Activated CD8-positive, alpha-beta memory T cell treated with anti-CD3 and anti-CD28 coated beads for 4 hours (primary cell): ENCODE data around the gene ZBTB7B.

Source experiments
- DNase-seq, 2 donors: peaks; one replicate each; pipeline ENCODE4 v3.0.0-alpha.2; 2020; ENCODE audit warnings: low read depth in 2 of 2

The ZBTB7B gene

DNA sequence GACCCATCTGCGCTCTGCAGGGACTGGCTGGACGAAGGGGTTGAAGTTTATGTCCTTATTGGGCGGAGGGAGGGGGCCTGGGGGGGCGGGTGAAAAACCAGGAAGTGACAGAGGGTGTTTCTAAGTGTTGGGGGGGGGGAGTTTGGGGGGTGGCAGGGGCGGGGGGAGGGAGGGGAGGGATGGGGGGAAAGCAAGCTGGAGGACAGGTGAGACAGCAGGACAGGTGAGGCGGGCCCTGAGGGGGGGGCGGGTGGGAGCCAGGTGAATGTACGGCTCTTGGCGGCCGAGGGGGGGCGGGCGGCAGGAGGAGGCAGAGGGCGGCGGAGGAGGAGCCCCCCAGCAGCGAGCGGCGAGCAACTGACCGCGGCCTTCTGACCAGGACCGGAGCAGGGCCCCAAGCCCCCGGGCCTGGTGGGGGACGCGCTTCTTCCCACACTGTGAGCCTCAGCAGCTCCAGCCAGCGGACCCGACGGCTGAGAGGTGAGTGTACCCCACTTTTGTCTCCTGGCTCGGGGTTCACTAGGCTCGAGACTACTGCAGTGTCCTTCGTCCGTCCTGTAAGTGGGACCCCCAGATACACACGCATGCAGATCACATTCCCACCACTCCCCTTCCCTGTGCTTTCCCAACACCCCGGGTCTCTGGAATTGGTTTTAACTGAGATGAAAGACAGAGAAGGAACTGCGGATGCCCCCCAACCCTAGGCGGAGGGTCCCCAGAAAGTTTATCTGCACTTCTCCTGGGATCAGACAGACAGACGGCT is at the start of gene ZBTB7B:
ZBTB7B (plus strand) TSS at position 339 of the 763 bp plus-strand sequence. CDS start 11,859 bp downstream, outside the sequence.
- DNase-seq: no peak

DNA sequence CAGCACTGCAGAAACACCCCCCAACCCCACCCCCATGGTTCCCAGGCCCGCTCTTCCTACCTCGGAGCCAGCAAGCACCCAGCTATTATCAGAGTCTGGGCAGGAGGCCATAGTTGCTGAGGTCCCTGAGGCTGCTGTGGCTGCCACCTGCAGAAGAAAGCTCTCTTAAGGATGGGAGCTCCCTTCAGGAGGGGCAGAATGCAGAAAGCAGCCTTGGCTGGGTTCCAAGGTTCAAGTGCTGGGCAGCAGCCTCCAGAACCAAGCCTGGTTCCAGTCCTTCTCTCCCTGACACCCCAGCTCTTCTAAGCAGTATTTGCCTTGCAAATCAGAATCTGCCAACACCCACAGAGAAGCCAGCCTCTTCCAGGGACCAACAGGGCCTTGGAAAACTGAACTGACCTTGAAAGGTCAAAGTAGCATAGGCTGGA is 49.0 kb upstream of the ZBTB7B start:
- no peak for DNase-seq

DNA sequence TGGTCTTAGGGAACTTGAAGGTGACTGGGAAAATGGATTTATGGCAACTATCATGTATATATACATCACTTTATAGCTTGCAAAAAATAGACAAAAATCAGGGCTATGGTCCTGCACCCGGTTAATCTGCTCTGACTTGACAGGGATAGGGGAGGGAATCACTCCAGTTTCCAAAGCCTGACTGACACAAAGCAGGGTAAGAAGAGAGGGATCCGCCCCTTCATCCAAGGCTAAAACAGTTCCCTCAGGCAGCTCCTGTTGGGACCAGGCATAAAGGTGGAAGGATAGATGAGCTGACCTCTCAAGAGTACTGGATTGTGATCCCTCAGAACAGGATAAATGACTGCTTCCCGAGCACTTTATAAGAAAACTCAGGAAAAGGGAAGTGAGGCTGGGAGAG is 48.1 kb upstream of the ZBTB7B start:
- no peak for DNase-seq

DNA sequence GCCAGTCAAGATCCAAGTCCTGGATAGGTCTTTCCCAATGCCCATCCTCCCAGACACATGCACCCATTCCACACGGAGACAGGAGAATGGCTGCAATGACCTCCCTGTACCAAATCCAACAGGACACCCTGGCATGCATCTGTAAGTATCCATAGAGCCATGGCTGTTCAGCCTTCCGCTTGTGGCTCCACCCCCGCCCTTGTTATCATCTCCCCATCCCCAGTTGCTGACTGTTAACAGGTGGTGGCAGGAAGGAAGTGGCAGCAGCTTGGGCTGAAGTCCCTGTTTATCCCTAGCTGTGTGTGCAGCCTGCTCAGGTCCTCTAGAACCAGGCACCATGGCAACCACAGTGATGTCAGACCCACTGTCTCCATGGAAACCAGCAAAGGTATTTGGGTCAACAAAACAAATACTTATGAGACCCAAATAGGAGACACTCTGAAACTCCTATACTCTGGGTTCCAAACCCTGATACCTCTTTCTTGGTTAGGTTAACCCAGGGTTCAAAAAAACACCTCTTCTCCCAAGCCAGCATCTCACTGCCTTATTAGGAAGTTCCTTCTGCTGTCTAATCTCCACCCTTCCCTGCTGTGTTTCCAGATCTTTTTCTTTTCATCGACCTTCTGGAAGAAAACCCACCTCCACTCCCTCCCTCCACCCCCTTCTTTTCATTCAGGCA is 47.4 kb upstream of the ZBTB7B start:
- peak; percentile 57 to 72 for DNase-seq

DNA sequence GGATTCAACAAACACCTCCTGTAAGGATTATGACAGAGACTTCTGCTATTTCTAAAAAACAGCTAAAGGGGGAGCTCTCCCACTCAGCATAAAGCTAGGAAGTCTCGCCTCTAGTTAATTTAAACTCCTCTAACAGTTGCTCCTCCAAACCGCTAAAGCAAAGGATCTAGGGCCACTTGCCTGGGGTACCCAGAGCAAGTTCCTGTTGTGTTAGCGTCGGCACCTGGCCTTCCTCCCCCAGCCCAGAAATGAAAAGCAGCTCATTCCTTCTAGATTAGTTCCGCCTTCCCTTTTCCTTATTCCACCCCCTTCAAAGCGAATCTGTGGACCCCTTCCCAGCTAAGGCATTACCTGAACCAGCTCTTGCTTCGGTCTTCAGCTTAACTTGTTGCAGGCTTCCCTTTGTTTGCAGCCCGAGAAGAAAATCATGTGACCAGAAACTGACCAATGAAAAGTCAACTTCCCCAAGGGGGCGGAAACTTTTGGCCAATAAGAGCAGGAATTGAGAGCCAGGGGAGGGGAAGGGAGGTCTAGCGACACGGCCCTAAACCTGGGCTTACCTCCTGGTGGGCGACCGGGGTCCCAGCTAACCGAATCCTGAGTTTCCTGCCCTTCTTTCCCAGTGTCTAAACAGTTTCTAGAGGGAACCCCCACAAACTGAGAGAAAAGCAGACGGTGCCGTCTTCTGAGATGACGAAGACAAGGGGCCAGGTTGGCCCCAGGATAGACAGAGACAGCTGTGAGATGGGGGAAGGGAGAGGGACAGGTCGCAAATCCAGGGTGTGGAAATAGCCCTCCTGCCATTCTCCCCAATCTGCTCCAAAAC is 46.7 kb upstream of the ZBTB7B start, which contains the start of gene PBXIP1:
PBXIP1 (minus strand) TSS at position 382 of the 826 bp plus-strand sequence. CDS start 2,378 bp downstream, outside the sequence.
- peak; percentile 50 to 64 for DNase-seq

DNA sequence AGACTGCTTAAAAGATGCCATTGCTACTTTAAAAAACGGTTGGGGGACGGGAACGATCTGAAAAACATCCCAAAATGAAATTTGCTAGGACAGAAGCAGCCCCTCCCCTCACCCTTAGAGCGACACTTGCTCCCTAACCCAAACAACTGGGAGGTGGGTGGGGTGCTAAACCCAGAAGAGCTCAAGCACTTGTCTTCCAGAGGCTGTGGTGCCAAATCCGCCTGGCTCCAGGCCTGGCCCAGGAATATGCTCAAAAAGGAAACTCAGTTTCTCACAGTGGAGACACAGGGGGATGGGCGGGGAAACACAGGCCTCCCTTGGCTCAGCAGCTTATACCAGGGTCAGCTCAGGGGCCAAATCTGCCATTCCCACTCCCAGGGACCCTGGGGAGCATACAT is 46.1 kb upstream of the ZBTB7B start:
- no peak for DNase-seq

DNA sequence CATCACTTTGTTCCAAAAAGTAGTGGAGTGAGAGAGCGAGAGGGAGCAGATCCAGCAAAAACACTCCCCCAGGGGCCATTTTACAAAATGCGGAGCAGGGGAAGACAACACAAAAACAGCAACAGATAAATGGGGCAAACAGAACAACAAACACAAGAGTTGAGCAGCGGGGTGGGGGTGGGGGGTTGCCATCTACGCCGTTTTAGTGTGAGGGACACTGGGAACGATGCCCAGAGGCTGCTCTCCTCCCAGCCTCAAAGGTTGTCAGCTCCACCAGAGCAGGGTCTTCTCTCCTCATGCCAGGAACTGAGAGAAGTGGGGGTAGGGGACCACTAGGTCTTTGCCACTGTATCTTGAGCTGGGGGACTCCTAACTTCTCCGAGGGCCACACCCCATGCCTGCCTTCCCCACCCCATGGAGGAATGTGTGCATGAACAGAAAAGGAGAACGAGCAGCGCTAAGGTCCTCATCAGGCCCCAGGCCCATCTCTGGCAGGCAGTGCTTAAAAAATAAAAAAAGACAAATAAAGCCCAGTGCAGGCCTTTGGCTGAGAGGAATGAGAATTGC is 45.4 kb upstream of the ZBTB7B start:
- DNase-seq: no peak

DNA sequence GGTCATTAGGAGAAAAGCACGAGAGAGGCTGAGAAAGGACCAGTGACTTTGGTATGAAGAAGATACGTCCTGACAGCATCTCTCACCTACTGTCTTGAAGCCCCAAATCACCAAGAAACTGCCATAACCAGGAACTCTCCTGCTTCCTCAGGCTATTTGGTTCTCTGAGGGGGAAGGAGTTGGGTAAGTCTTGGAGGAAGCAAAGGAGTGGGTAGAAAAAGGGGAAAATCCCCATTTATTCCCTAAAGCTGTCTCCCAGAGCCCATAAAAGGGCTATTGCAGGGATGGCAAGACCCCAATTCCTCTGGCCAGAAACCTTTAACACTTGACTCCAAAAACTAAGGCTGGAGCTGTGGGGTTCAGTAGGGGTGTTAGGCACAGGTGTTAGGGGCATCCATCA is 44.6 kb upstream of the ZBTB7B start:
- no peak for DNase-seq

DNA sequence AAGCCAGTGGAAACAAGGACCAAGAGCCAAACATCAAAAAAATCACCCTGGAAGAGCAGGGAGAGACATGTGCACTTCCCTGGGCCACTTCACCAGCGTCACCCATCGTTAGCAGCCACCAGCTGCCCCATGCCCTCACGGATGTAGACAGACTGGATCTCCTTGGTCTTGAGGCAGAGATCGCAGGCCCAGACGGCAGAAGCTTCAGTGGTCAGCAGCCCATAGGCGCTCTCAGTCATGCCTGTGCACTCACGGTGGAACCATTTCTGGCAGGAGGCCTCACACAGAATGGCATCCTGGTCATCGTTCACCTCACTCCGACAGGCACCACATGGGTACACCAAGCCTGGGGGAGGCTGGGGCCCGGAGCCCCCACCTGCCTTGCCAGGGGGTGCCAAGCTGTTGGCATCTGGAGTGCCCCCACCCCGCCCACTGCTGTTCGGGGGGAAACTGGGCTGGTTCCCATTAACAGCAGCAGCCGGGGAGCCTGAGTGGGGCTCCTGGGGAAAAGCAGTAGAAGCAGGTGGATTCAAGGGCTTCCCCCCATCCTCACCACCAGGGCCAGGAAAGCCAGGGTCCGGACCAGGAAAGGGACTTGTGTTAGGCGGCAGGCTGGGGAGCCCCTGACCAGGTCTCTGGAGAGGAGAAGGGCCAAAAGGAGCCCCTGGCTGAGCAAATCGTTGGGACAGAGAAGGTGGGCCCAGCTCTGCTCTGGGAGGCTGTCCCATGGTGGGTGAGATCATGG is 43.7 kb upstream of the ZBTB7B start:
- DNase-seq: no peak

DNA sequence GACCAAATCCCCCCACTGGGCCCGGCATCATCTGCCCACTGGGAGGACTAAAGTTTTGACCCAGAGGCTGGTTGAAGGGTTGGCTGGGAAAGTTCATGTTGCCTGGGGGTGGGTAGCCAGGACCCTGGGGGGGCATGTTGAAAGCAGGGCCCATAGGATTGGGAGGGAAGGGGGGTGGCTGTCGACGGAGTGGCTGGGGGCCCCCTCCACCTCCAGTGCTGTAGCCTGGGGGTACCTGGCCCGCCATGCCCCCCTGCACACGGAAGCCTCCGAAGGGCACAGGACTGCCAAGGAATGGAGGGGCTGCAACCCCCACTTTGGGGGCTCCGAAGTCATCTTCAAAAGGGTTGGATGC is 43.2 kb upstream of the ZBTB7B start:
- no peak for DNase-seq

DNA sequence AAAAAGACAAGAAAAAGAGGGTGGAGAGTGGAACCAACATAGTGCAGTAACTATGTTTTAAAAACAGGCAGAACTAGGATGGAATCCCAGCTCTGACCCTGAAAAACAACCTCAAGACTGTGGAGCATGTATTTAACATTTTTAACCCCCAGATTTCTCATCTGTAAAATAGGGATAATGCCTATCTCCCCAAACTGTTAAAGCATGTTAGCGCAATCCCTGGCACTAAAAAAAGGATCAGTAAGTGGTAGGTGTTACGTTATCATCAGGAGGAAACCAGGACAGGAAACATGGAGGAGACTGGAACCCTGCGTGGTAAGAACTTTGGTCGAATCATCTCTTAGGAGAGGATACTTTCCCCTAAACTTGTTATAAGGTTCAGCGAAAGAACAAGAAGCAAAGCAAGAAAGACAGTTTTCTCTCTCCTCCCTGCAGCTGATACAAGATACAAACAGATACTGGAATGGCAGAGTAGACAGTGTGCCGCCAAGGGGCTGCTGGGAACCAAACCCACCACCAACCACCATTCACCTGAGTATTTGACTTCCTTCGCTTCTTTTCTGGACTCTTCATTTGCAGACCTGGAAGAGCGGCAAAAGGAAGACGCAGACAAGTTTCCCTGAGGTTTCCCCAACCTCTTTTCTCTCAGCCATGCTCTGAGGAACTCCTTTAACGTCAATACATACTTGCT is 42.0 kb upstream of the ZBTB7B start:
- no peak for DNase-seq

DNA sequence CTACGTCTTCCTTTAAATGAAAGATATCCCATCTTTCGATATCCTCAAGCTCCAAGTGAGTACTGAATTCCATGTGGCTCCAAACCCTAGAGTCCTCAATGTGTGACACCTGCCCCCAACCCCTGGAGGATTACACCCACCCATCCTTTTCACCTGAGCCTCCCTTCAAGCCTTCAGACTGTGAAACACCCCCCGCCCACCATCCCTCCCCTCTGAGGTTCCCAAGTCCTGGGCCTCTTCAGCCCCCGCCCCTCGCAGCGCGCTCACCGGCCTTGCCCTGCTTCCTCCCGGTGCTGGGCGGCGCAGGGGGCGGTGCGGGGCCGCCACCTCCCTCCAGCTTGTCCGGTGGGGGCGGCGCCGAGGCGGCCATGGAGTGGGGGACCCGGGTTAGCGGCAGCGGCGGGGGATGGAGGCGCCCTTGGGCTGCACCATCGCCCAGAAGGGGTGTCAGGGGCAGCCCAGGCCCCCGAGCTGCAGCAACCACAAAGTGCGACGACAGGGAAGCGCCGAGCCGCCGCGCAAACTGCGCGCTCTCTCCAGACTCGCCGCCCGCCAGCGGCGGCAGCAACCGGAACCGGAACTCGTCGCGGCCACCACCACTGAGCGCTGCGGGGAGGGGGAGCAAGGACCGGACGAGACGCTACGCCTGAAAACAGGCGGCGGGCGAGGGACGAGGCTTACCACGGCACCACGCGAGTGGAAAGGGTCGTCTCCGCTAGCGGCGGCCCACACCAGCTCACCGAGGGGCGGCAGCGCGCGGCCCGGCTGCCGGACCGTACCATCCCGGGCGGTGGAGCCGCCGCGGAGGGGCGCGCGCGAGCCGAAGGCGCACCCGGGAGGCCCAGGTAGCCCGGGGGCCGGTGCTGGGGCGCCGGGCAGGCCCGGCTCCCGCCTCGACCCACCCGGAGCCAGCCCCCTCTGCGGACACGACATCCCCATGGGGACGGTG is 41.1 kb upstream of the ZBTB7B start, which contains the start of gene PYGO2:
PYGO2 (minus strand) TSS at position 576 of the 949 bp plus-strand sequence; CDS start at position 370, 206 bp downstream.
- DNase-seq: peak; percentile 52 to 62

DNA sequence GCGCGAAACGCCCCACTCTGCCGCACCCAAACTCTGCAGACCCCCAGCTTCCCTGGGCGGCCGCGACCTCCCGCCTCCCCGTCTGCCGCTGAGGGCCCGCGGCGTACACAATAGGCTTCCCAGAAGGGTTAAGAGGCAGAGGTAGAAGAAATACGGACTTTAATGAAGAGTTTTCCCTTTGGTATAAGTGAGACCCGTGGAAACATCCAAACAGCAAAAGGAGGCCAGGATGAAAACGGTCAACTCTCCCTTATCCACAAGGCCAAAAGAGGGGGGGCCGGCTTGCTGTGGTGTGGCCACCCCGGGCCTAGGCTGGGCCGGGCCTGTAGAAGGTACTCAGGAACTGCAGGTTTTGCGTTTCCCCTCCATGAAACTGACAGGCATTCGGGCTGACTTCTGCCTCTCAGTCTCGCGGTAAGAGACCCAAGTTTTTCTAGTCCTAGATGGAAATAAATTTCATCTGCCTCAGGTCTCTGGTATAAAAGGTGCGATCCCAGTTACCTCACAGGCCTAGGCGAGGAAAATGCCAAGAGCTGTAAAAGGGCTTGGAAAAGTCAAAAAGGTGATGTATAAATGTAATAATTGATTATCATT is 40.3 kb upstream of the ZBTB7B start:
- DNase-seq: no peak

DNA sequence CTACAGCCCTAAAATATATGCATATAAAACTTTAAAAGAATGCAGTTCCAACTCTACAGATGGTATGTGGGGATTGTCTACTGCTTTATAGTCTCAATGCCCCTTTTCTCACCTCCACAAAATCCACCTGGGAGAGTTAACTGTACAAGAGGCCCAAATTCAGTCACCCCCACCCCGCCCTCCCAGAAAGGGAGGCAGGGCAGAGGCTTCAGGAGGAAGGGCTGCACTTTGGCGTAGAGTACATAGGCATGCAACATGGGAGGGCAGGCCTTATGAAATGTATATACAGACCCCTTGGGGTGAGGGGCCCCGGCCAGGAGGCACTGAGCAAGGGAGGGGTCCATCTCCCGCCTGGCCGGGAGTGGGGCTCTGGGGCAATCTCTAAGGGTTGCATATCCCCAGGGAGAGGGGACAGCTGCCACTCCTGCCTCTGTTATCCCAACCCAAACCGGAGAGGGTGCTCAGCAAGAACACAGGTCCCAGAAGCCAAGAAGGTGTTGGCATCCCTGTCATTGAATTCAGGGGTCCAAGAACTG is 39.7 kb upstream of the ZBTB7B start:
- DNase-seq: no peak

DNA sequence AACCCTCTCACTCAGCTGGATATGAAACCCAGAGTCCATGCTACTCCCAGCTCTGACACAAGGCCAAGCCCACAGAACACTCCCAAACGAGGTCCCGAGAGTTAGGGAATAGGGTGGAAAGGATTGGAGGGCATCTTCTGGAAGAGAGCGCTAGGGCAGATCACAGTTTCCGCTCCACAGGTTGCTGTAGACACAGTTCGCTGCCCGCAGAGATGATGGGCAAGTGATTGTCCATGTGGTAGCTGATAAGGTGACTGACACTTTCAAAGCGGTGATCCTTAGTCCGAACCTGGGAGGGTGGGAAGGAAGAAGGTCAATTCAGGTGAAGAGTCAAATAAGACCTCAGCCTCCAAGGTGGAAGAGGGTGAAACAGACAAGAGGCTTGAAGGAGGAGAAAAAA is 39.0 kb upstream of the ZBTB7B start:
- DNase-seq: no peak

DNA sequence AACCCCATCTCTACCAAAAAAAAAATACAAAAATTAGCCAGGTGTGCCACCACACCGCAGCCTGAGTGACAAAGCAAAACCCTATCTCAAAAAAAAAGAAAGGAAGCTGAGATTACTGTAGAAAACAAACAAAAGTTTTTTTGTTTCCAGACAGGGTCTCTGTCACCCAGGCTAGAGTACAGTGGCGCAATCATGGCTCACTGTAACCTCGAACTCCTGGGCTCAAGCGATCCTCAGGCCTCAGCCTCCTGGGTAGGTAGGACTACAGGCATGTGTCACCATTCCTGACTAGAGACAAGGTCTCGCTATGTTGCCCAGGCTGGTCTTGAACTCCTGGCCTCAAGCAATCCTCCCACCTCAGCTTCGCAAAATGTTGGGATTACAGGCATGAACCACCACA is 38.2 kb upstream of the ZBTB7B start:
- no peak for DNase-seq

DNA sequence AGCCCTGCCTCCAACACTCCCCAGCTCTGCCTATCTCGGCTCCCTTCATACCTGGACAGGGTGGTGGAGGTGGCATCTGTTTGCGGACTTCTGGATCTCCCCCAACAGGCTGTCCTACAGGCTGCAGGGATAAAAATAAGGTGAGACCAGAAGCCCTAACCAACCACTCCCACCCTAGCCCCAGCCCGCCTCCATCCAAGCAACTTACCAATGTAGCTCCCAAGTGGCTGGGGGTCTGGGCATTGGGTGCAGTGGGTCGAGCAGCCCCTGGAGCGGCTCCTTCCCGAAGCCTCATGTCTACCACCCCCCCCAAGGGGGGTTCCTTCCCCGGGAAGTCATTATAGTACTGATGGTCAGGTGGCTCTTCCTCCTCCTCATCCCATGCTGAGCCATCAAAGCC is 36.5 kb upstream of the ZBTB7B start:
- no peak for DNase-seq

DNA sequence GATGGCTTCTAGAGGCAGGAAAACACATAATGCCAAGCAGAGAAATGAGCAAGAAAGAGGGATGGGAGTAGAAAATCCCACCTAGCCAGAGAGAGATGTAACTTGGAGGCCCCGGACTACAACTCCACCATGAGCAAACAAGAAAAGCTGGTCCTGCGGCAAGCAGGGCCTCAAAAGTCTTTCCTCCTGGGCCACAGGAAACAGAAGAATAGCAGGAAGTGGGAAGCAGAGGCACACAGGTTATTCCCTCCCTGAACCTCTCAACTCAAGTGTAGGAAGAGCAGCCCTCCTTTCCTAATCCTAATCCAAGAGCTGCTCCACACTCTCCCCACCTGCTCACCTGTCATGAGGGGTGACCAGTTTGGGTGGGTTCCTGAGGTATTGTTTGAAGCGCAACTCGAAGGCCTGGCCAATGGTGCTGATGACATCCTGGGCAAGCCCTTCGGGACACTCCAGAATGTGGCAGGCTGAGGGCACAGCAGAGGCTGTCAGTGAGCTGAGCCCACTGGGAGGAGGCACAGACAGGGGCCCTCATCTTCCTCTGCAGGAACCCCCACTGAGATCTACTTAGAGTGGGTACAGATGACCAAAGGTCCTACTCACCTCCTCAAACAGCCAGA is 35.2 kb upstream of the ZBTB7B start:
- no peak for DNase-seq
